ENCODE results near the gene NCKAP5.

NCKAP5 gene

GRCh38 chr2:133574186-133574585, 5.9 kb upstream of the NCKAP5 start:
- no peak for DNase-seq (ENCODE audit: low spot score)

- no peak for DNase-seq (ENCODE audit: low spot score)
These were observed 5.4 kb upstream of the NCKAP5 start for GRCh38 chr2:133573491-133574162.

GRCh38 chr2:133571249-133571648, 3.0 kb upstream of the NCKAP5 start:
- DNase-seq (ENCODE audit: low spot score): no peak

- no peak for DNase-seq (ENCODE audit: low spot score)
These were observed 2.3 kb upstream of the NCKAP5 start for GRCh38 chr2:133570542-133570941.

GRCh38 chr2:133569286-133569830, 1.1 kb upstream of the NCKAP5 start:
- no peak for DNase-seq (ENCODE audit: low spot score)

GRCh38 chr2:133568598-133568997, 335 bp upstream of the NCKAP5 start:
- DNase-seq (ENCODE audit: low spot score): no peak

GRCh38 chr2:133562558-133562957, 5.7 kb downstream of the NCKAP5 start:
- no peak for DNase-seq (ENCODE audit: low spot score)

- no peak for DNase-seq (ENCODE audit: low spot score)
These were observed 7.0 kb downstream of the NCKAP5 start for GRCh38 chr2:133561045-133561852.

GRCh38 chr2:133557614-133558013, 10.6 kb downstream of the NCKAP5 start:
- DNase-seq (ENCODE audit: low spot score): no peak

- DNase-seq (ENCODE audit: low spot score): no peak
These were observed 14.3 kb downstream of the NCKAP5 start for GRCh38 chr2:133553838-133554408.

- DNase-seq (ENCODE audit: low spot score): no peak
These were observed 15.0 kb downstream of the NCKAP5 start for GRCh38 chr2:133553251-133553650.

- DNase-seq (ENCODE audit: low spot score): no peak
These were observed 15.4 kb downstream of the NCKAP5 start for GRCh38 chr2:133552821-133553220.

GRCh38 chr2:133541797-133542196, 26.5 kb downstream of the NCKAP5 start:
- DNase-seq (ENCODE audit: low spot score): no peak

GRCh38 chr2:133541376-133541775, 26.9 kb downstream of the NCKAP5 start:
- no peak for DNase-seq (ENCODE audit: low spot score)

- no peak for DNase-seq (ENCODE audit: low spot score)
These were observed 35.3 kb downstream of the NCKAP5 start for GRCh38 chr2:133532919-133533318.

- no peak for DNase-seq (ENCODE audit: low spot score)
These were observed 36.9 kb downstream of the NCKAP5 start for GRCh38 chr2:133531382-133531781.

- no peak for DNase-seq (ENCODE audit: low spot score)
These were observed 37.6 kb downstream of the NCKAP5 start for GRCh38 chr2:133530645-133531044.

- DNase-seq (ENCODE audit: low spot score): no peak
These were observed 41.5 kb downstream of the NCKAP5 start for GRCh38 chr2:133526530-133527300.

GRCh38 chr2:133525613-133526529, 42.4 kb downstream of the NCKAP5 start:
- DNase-seq (ENCODE audit: low spot score): no peak

GRCh38 chr2:133525090-133525489, 43.2 kb downstream of the NCKAP5 start:
- no peak for DNase-seq (ENCODE audit: low spot score)

- no peak for DNase-seq (ENCODE audit: low spot score)
These were observed 44.9 kb downstream of the NCKAP5 start for GRCh38 chr2:133523406-133523805.

Measured in HuH-7.5 (cell line).